Measurements from ENCODE around the gene SYT17.
"Not testable (repeated sequence)": the region's sequence is repeated elsewhere in the genome, so short reads cannot be mapped to it uniquely, and the experiment has no call there.

SYT17 gene

DNA sequence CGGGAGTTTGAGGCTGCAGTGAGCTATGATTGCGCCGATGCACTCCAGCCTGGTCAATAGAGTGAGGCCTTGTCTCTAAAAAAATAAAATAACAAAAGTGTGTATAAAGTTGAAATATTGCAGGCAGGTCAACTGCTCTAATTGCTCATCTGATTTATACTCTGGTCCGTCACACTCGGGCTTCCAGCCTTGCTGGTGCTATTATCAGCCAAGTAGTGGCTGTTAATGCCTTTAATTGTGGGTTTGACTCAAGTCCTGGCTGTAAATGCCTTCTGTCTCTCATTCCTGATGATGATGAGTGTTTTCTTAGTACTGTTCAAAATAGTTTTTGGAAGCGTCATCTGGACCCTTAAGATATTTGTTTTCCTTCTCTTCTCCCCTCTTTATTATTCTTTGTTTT lies 18.4 kb downstream of the SYT17 start:
- ATAC-seq (ENCODE audit: insufficient read depth, low read depth) (no peak), DNase-seq (no peak)
- no peaks in the 10 kb centered on the region for H3K79me2 ChIP-seq (ENCODE audit: insufficient read depth, low read length)
- no peaks in the 10 kb centered on the region for H3K36me3 ChIP-seq (ENCODE audit: insufficient read depth, low read length)
- no peak overlapping the region for H3K9ac ChIP-seq (ENCODE audit: low read depth, low read length)
- no peak overlapping the region for H3K4me3 ChIP-seq (ENCODE audit: low read depth in 1 of 2, low read length in 2 of 2)
- no peak overlapping the region for H2AFZ ChIP-seq (ENCODE audit: low read depth, low read length)
- H4K20me1 ChIP-seq (ENCODE audit: insufficient read depth, low read length), result no peaks in the 10 kb centered on the region
- H3K9me3 ChIP-seq (ENCODE audit: insufficient read depth, low read length, severe bottlenecking), result no peaks in the 10 kb centered on the region
- H3K4me1 ChIP-seq (ENCODE audit: insufficient read depth, low read length), result no peaks in the 10 kb centered on the region
- TF ChIP-seq, protein P1, sequence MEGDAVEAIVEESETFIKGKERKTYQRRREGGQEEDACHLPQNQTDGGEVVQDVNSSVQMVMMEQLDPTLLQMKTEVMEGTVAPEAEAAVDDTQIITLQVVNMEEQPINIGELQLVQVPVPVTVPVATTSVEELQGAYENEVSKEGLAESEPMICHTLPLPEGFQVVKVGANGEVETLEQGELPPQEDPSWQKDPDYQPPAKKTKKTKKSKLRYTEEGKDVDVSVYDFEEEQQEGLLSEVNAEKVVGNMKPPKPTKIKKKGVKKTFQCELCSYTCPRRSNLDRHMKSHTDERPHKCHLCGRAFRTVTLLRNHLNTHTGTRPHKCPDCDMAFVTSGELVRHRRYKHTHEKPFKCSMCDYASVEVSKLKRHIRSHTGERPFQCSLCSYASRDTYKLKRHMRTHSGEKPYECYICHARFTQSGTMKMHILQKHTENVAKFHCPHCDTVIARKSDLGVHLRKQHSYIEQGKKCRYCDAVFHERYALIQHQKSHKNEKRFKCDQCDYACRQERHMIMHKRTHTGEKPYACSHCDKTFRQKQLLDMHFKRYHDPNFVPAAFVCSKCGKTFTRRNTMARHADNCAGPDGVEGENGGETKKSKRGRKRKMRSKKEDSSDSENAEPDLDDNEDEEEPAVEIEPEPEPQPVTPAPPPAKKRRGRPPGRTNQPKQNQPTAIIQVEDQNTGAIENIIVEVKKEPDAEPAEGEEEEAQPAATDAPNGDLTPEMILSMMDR (IDR thresholded peaks at IDR 0.05; ENCODE audit: borderline replicate concordance, extremely low read depth, low read length, poor library complexity, severe bottlenecking), result no peak
- TF ChIP-seq EZH2 (IDR thresholded peaks at IDR 0.05; ENCODE audit: borderline replicate concordance, low read depth, low read length, severe bottlenecking), result no peak
- H3K4me2 ChIP-seq (ENCODE audit: insufficient read depth, low read length), result no peak overlapping the region
- H3K27ac ChIP-seq (ENCODE audit: low read length), result no peak overlapping the region
- H3K27me3 ChIP-seq (ENCODE audit: insufficient read depth, low read length, poor library complexity), result no peaks in the 10 kb centered on the region

DNA sequence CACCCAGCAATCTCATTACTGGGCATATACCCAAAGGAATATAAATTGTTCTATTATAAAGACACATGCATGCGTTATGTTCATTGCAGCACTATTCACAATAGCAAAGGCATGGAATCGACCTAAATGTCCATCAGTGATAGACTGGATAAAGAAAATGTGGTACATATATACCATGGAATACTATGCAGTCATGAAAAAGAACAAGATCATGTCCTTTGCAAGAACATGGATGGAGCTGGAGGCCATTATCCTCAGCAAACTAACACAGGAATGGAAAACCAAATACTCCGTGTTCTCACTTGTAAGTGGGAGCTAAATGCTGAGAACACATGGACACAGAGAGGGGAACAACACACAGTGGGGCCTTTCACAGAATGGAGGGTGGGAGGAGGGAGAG lies 19.9 kb downstream of the SYT17 start:
- H3K79me2 ChIP-seq (ENCODE audit: insufficient read depth, low read length); H3K9ac ChIP-seq (ENCODE audit: low read depth, low read length); H3K27ac ChIP-seq (ENCODE audit: low read length); H3K9me3 ChIP-seq (ENCODE audit: insufficient read depth, low read length, severe bottlenecking); H3K4me1 ChIP-seq (ENCODE audit: insufficient read depth, low read length); H2AFZ ChIP-seq (ENCODE audit: low read depth, low read length); H3K36me3 ChIP-seq (ENCODE audit: insufficient read depth, low read length); H4K20me1 ChIP-seq (ENCODE audit: insufficient read depth, low read length); DNase-seq; H3K4me2 ChIP-seq (ENCODE audit: insufficient read depth, low read length); H3K27me3 ChIP-seq (ENCODE audit: insufficient read depth, low read length, poor library complexity); H3K4me3 ChIP-seq (ENCODE audit: low read depth in 1 of 2, low read length in 2 of 2); ATAC-seq (ENCODE audit: insufficient read depth, low read depth): not testable (repeated sequence)

DNA sequence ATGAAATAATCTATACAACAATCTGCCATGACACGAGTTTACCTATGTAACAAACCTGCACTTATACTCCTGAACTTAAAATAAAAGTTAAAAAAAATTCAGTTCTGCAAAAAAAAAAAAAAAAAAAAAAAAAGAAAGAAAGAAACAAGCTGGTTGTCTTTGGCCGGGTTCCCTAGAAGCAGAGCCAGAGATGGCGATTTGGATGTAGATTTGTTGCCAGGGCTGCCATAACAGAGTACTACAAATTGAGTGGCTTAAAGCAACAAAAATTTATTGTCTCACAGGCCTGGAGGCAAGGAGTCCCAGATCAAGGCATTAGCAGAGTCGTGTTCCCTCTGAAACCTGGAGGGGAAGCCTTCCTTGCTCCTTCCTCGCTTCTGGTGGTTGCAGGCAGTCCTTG lies 20.4 kb downstream of the SYT17 start:
- Histone ChIP-seq H4K20me1 (ENCODE audit: insufficient read depth, low read length) (no peaks in the 10 kb centered on the region), H3K36me3 (ENCODE audit: insufficient read depth, low read length) (no peaks in the 10 kb centered on the region), H3K4me1 (ENCODE audit: insufficient read depth, low read length) (no peaks in the 10 kb centered on the region), H3K4me2 (ENCODE audit: insufficient read depth, low read length) (no peak overlapping the region), H3K9me3 (ENCODE audit: insufficient read depth, low read length, severe bottlenecking) (no peaks in the 10 kb centered on the region), H3K79me2 (ENCODE audit: insufficient read depth, low read length) (no peaks in the 10 kb centered on the region), H3K27ac (ENCODE audit: low read length) (no peak overlapping the region), H3K9ac (ENCODE audit: low read depth, low read length) (no peak overlapping the region), H3K4me3 (ENCODE audit: low read depth in 1 of 2, low read length in 2 of 2) (no peak overlapping the region), H3K27me3 (ENCODE audit: insufficient read depth, low read length, poor library complexity) (no peaks in the 10 kb centered on the region), H2AFZ (ENCODE audit: low read depth, low read length) (no peak overlapping the region)
- ATAC-seq (ENCODE audit: insufficient read depth, low read depth) (no peak), DNase-seq (no peak)
- TF ChIP-seq EZH2 (IDR thresholded peaks at IDR 0.05; ENCODE audit: borderline replicate concordance, low read depth, low read length, severe bottlenecking), result no peak
- TF ChIP-seq, protein P1 (IDR thresholded peaks at IDR 0.05; ENCODE audit: borderline replicate concordance, extremely low read depth, low read length, poor library complexity, severe bottlenecking), result no peak

DNA sequence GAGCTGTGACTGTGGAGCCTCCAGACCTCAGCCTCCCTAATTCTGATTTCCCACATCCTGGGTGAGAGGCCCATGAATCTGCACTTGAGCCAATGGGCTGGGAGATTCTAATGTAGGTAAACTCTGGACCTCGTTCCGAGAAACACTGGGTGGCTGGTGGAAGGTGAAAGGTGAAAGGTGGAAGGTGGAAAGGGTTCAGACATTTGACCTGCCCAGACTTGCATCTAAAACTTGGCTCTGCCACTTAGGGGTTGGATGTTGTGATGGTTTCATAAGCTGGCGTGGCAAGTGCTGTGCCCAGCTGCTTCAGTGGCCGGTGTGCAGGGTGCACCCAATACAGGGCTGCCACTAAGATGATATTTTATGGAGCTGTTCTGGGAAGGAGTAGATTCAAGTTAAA lies 24.8 kb downstream of the SYT17 start:
- no peaks in the 10 kb centered on the region for H3K79me2 ChIP-seq (ENCODE audit: insufficient read depth, low read length)
- no peak for DNase-seq
- H4K20me1 ChIP-seq (ENCODE audit: insufficient read depth, low read length), result no peaks in the 10 kb centered on the region
- H3K4me1 ChIP-seq (ENCODE audit: insufficient read depth, low read length), result no peaks in the 10 kb centered on the region
- no peaks in the 10 kb centered on the region for H3K27me3 ChIP-seq (ENCODE audit: insufficient read depth, low read length, poor library complexity)
- no peak overlapping the region for H3K9ac ChIP-seq (ENCODE audit: low read depth, low read length)
- H3K27ac ChIP-seq (ENCODE audit: low read length), result no peak overlapping the region
- H3K4me2 ChIP-seq (ENCODE audit: insufficient read depth, low read length), result no peak overlapping the region
- H3K9me3 ChIP-seq (ENCODE audit: insufficient read depth, low read length, severe bottlenecking), result no peaks in the 10 kb centered on the region
- no peak overlapping the region for H3K4me3 ChIP-seq (ENCODE audit: low read depth in 1 of 2, low read length in 2 of 2)
- TF ChIP-seq, protein P1 (IDR thresholded peaks at IDR 0.05; ENCODE audit: borderline replicate concordance, extremely low read depth, low read length, poor library complexity, severe bottlenecking), result no peak
- TF ChIP-seq EZH2 (IDR thresholded peaks at IDR 0.05; ENCODE audit: borderline replicate concordance, low read depth, low read length, severe bottlenecking), result no peak
- H2AFZ ChIP-seq (ENCODE audit: low read depth, low read length), result no peak overlapping the region
- H3K36me3 ChIP-seq (ENCODE audit: insufficient read depth, low read length), result no peaks in the 10 kb centered on the region
- no peak for ATAC-seq (ENCODE audit: insufficient read depth, low read depth)

Measured in DND-41 (cell line).